Stimulated activated CD8-positive, alpha-beta memory T cell treated with anti-CD3 and anti-CD28 coated beads, Interleukin-15, amount 100 ng/mL, for 48 hours (primary cell): ENCODE data around the gene PTBP1.

Experiments used
- DNase-seq, 2 donors: peaks; one replicate each; pipeline ENCODE4 v3.0.0-alpha.2; 2020; ENCODE audit warnings: low read depth in 2 of 2

The PTBP1 gene

DNA sequence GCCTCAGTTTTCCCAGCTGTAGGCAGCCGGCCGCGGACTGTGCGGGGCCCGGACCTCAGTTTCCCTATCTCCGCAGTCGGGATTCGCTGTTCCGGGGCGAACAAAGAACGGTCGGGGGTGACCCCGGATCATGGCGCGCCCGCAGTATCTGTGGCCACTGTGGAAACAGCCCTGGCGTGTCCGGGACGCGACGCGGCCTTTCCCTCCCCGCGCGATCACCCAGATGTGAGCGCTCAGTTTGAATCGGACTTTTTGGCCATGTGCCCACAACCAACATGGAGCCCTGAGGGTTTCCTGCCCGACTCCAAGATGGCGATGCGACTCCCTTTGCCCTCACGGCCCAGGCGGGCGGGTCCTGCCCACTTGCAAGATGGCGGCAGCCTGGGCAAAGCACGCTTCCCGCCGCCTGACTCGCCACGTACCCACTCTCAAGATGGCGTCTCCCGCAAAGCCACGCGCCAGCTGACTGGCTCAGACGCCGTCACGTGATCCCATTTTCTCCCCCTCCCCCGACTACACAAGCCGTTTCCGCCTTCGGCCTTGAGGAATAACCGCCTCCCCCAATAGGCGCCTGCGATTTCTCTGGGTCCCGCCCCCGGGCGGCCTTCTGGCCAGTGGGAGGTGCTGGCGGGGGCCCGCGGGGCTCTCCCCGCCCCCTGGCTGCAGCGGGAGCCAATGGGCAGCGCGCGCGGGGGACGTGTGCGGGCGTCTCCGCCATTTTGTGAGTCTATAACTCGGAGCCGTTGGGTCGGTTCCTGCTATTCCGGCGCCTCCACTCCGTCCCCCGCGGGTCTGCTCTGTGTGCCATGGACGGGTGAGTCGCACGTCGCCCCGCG lies at the start of gene PTBP1:
Gene PTBP1, plus strand, starts transcription at position 761 of the 836 bp plus-strand sequence. Its CDS starts 46 bp downstream, at position 807.
- peak; percentile 100 for DNase-seq

DNA sequence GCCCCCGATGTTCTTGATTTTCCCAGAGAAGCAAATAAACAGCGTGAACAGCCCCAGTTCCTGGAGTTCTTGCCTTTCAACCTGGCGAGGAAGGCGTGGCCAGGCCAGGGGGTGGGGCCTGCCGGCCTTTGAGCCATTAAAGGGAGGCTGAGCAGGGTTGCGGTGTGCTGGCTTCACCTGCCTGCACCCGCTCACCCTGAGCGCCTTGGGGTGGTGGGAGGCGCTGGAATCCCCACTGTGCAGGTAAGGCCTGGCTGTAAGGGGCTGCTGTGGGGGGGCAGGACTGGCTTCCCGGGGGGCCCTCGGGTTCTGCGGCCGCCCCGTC lies 49.0 kb upstream of the PTBP1 start:
- DNase-seq: no peak

DNA sequence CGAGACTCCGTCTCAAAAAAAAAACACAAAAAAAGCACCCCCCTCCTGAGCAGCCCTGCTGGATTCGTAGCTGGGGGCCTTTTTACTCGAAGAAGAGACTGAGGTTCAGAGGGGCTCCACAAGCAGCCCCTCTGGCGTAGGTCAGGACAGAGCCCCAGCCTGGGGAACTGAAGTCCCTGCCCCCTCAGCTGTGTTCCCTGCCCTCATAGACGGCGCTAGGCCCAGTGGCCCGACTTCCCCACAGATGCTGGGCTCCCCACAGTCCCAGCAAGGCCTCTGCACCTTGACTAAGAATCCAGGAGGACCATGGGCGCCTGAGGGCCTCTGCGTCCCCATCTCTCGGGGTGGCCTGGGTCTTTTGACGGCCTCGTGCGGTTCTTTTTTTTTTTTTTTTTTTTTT lies 47.4 kb upstream of the PTBP1 start:
- DNase-seq: no peak

DNA sequence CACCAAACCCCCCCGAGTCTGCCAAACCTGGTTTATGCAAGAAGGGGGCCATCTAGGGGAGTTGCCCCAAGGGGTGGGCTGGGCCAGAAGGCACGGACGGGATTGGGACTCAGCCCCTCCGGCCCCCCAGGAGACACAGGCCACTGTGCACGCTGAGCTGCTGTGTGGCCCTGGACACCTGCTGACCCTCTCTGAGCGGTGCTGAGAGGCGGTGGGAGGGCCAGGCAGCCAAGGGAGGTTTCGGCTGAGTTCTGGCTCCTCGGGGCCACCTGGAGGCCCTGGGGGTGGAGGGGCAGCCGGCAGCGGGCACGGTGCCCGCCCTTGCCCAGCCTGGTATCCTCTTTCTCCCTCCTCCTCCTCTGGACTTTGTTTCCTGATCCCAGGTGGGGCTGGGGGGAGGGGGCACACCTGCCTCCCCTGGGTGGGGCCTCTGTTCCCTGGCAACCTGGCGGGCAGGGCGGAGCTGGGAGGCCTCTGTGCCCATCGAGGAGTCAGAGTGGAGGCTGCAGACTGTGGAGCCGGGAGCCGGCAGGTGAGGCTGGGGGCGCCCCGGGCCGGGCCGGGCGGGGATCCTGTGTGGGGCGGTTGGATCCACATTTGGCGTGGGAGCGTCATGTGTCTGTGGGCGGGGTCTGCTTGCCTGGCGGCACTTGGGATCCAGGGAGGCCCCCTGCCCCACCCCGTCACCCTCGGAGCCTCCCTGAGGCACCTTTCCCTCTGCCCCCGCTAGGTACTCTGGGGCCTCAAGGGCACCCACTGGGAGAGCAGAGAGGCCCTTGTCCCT lies 46.4 kb upstream of the PTBP1 start, which contains the start of gene MISP:
Gene MISP, plus strand, starts transcription at position 473 of the 784 bp plus-strand sequence. CDS start 5,835 bp downstream, outside the sequence.
- no peak for DNase-seq

DNA sequence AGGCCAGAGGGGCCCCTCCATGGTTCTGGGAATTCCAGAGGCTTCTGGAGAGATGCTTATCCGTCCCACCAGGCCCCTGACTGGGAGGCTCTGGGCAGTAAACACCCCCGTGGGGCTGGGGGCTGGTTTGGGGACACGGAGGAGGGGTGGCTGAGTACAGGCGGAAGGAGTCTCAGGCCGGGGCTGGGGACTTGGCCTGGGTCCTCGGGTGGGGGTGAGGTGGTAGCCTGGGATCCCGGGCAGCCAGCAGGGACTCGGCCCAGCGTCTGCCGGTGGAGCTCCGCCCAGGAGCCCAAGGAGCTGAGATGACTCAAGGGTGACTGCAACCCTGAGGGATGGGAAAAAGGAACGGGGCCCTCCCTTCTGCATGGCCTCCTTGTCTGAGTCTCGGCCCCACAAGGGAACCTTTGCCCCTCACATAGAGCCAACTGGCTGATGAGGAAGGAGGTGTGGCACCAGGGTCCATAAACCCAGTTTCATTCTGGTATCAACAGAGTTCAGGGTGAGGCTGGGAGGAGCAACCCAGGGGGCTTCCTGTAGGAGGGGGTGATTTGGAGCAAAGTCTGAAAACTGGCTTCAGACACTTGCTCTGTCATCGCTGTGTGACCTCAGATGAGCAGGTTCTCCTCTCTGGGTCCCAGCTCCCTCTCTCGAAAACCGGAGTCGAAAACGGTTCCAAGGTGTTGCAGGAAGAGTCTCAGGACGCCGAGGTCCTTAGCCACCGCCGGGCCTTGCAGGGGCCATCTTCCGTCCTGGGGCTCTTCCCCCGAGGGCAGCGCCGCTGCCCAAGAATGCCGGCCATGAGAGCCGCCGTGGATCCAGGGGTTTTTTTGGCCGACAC lies 45.5 kb upstream of the PTBP1 start:
- DNase-seq: no peak

DNA sequence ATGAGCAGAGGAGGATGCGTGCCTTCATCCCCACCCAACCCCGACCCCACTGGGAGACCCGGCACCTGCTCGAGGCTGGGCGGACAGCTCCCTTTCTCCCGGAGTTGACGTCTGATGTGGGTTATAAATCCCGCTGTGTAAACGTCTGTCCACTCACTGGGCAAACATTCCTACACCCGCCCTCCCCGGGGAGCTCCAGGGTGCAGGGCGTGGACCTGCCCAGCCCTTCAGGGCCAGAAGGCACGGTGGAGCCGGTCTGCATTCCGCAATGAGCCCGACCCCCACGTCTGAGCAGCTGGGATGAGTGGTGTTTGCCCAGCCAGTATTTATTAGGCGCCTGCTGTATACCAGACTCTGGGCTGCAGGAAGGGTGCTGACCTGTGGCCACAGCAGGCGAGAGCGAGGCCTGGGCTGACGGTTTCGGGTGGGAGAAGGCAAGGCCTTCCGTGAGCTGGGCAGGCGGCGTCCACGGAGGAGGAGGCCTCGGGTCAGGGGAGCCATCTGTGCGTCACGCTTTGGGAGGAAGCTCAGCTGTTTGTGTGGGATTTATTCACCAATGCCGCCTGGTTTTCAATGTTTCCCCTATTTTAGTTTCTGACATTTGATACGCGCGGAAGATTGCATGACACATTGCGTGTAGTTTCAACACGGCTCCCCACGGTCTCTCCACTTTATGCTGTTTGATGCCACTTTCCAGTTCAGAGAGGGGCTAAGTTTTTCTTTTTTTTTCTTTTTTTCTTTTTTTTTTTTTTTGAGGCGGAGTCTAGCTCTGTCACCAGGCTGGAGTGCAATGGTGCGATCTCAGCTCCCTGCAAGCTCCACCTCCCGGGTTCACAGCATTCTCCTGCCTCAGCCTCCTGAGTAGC lies 44.4 kb upstream of the PTBP1 start:
- DNase-seq: no peak

DNA sequence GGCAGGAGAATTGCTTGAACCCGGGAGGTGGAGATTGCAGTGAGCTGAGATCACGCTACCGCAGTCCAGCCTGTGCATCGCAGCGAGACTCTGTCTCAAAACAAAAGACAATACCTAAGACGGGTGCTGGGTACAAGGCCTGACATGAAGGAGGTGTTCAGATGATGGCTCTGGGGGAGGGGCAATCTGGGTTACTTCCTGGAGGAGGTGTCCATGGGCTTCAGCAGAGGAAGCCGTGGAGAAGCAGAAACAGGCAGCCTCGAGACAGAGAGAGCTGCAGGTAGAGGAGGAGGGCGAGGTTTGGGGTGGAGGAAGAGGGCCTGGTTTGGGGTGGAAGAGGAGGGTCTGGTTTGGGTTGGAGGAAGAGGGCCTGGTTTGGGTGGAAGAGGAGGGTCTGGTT lies 42.7 kb upstream of the PTBP1 start:
- no peak for DNase-seq

DNA sequence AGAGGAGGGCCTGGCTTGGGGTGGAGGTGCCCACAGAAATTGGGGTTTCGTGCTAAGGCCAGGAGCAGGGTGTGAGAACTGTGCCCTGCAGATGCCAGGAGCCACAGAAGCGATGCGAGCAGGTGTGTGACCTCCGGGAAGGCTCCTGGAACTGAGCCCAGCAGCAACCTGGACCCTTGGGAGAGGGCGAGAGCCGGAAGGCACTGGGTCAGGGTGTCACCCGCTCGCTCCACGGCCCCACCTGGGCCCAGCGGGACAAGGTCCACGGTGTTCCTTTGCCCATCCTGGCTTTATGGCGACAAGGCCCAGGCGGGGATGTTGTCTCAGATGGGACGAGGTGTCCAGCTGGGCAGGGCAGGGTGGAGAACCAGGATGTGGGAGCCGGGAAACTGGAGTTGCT lies 42.2 kb upstream of the PTBP1 start:
- no peak for DNase-seq

DNA sequence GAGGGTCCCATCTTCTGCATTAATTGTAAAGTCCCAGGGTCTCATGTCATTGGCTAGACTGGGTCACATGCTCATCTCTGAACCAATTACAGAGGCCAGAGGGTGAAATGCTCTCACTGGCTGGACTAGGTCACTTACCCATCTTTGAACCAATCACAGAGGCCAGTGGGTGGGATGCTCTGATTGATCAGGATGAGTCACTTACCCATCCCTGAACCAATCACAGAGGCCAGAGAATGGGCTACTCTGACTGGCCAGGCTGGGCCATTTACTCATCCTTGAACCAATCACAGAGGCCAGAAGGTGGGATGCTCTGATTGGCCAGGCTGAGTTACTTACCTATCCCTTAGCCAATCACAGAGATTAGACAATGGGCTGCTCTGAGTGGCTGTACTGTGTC lies 41.0 kb upstream of the PTBP1 start:
- peak; percentile 14 to 38 for DNase-seq

DNA sequence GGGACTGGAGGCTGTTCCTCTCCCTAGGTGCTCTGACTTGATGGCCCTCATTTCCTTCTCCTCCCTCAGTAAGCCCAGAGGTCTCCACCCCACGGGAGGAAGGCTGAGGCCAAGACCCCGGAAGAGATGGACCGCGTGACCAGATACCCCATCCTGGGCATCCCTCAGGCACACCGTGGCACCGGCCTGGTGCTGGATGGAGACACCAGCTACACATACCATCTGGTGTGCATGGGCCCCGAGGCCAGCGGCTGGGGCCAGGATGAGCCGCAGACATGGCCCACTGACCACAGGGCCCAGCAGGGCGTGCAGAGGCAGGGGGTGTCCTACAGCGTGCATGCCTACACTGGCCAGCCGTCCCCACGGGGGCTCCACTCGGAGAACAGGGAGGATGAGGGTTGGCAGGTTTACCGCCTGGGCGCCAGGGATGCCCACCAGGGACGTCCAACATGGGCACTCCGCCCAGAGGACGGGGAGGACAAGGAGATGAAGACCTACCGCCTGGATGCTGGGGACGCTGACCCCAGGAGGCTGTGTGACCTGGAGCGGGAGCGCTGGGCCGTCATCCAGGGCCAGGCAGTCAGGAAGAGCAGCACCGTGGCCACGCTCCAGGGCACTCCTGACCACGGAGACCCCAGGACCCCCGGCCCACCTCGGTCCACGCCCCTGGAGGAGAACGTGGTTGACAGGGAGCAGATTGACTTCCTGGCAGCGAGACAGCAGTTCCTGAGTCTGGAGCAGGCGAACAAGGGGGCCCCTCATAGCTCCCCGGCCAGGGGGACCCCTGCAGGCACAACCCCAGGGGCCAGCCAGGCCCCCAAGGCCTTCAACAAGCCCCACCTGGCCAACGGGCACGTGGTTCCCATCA lies 40.2 kb upstream of the PTBP1 start:
- DNase-seq: no peak

DNA sequence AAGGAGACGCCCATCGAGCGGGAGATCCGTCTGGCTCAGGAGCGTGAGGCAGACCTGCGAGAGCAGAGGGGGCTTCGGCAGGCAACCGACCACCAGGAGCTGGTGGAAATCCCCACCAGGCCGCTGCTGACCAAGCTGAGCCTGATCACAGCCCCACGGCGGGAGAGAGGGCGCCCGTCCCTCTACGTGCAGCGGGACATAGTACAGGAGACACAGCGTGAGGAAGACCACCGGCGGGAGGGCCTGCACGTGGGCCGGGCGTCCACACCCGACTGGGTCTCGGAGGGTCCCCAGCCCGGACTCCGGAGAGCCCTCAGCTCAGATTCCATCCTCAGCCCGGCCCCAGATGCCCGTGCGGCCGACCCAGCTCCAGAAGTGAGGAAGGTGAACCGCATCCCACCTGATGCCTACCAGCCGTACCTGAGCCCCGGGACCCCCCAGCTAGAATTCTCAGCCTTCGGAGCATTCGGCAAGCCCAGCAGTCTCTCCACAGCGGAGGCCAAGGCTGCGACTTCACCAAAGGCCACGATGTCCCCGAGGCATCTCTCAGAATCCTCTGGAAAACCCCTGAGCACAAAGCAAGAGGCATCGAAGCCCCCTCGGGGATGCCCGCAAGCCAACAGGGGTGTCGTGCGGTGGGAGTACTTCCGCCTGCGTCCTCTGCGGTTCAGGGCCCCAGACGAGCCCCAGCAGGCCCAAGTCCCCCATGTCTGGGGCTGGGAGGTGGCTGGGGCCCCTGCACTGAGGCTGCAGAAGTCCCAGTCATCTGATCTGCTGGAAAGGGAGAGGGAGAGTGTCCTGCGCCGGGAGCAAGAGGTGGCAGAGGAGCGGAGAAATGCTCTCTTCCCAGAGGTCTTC lies 39.2 kb upstream of the PTBP1 start:
- DNase-seq: no peak

DNA sequence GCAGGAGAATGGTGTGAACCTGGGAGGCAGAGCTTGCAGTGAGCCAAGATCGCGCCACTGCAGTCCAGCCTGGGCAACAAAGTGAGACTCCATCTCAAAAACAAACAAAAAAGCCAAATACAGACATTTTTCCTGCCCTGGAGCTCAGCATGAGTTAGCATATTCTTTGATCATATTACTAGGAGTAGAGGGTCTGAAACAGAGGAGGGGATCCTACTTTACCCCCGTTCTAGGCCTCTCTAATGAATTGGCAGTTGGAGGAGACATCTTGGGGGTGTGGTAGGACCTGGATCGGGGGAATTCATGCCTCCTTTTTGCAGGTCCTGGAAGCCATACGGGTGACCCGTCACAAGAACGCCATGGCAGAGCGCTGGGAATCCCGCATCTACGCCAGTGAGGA lies 34.1 kb upstream of the PTBP1 start:
- DNase-seq: no peak

DNA sequence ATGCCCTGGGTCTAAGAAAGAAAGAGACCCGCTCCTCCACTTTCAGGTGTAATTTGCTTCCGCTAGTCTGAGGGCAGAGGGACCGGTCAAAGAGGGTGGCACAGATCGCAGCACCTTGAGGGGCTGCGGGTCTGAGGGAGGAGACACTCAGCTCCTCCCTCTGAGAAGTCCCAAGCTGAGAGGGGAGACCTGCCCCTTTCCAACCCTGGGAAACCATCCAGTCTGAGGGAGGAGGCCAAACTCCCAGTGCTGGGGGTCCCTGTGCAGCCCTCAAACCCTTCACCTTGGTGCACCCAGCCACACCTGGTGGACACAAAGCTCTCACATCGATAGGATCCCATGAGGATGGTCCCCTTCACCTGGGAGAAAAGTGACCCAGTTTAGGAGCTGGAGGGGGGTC lies 33.4 kb upstream of the PTBP1 start:
- DNase-seq: no peak

DNA sequence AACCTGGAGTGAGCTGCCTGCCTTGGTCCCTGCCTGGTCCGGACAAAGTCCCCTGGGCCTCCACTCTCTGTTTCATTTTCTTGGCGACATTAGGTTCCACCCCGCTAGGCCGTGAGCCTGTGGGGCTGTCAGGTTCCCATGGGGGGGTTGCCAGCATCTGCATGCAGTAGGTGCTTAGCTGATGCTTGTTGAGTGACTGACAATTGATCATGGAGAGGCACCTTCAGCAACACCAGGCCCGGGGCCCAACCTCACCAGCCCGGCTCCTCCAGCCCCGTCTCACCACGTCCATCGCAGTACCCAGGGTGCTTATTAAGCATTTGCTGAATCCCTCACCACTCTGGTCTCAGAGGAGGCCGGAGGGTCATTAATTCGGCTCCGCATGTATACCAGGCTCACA lies 33.0 kb upstream of the PTBP1 start:
- no peak for DNase-seq

DNA sequence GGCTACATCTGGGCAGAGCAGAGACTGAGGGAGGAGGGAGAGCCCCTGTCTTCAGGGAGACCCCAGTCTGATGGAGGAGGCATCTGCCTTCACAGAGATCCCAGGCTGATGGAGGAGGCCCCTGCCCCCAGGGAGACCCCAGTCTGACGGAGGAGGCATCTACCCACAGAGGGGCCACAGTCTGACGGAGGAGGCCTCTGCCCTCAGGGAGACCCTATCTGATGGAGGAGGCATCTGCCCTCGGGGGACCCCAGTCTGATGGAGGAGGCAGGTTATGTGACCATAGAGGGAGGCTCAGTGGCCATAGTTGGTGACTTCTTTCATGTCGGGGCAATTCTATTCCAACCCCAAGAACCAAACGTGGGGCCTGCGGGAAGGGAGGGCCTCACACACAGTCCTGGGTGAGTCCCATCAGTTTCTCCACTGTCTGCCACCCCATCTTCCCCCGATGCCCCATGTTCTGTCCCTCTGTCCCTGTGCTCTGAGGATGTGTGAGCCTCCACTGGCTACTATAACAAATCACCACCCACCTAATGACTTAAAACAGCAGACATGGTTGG lies 32.0 kb upstream of the PTBP1 start:
- no peak for DNase-seq

DNA sequence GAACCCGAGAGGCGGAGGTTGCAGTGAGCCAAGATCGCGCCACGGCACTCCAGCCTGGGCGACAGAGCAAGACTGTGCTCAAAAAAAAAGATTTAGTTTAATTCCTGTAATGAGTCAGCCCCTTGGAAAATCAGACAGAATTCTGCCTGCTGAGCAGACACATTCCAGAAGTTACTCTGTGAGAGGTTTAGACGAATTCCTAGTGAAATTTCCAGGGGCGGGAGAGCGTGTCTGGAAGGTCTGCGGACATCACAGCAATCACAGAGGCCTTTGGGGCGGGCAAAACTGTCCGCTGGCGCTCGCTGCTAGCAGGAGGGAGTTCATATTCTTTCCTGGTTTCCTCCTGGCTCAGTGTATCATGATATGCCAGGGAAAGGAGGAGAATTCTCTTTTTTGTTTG lies 28.8 kb upstream of the PTBP1 start:
- no peak for DNase-seq

DNA sequence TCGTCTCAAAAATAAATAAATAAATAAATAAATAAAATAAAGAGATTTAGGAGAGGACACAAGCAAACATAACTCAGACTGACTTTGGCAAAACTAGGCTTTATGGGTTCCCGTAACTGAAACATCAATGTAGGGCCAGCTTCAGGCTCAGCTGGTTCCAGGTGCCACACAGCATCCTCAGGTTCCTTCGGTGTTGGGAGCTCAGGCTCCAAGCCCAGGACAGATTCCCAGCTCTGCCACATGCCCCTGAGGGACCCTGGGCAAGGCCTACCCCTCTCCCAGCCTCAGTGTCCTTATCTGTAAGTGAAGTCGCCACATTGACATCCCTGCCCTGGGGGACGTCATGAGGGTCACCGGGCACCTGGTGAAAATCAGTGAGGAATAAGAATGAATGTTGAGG lies 27.6 kb upstream of the PTBP1 start:
- DNase-seq: no peak

DNA sequence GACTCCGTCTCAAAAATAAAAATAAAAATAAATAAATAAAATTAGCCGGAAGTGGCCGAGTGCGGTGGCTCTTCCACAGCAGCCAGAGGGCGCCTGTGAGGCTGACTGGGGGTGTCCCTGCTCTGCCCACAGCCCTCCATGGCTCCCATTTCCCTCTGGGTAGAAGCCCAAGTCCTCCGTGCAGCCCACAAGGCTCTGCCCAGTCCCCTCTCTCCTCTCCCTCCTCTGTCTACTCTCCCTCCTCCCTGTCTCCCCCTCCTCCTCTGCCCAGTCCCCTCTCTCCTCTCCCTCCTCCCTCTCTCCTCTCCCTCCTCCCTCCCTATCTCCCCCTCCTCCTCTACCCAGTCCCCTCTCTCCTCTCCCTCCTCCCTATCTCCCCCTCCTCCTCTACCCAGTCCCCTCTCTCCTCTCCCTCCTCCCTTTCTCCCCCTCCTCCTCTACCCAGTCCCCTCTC lies 25.9 kb upstream of the PTBP1 start:
- DNase-seq: peak in 1 of 2 donors; percentile 13

DNA sequence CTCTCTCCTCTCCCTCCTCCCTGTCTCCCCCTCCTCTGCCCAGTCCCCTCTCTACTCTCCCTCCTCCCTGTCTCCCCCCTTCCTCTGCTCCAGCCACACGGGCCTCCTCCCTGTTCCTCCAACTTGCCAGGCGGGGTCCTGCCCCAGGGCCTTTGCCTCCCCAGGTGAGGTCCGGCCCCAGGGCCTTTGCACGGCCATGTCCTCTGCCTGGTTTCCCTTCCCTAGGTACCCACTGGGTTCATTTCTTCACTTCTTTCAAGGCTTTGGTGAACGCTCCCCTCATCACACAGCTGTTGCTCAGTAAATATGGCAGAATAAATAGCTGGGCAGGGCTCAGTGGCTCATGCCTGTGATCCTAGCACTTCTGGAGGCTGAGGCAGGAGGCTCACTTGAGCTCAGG lies 25.2 kb upstream of the PTBP1 start:
- DNase-seq: no peak
